Stimulated activated CD8-positive, alpha-beta memory T cell treated with anti-CD3 and anti-CD28 coated beads, Interleukin-7, amount 100 ng/mL, for 48 hours (primary cell): ENCODE data around the gene GRID1.

Source experiments
- DNase-seq, 2 donors: peaks; one replicate each; pipeline ENCODE4 v3.0.0-alpha.2; 2020; ENCODE audit warnings: low read depth in 1 of 2; ENCODE audit errors: extremely low read depth in 1 of 2

GRID1 gene

DNA sequence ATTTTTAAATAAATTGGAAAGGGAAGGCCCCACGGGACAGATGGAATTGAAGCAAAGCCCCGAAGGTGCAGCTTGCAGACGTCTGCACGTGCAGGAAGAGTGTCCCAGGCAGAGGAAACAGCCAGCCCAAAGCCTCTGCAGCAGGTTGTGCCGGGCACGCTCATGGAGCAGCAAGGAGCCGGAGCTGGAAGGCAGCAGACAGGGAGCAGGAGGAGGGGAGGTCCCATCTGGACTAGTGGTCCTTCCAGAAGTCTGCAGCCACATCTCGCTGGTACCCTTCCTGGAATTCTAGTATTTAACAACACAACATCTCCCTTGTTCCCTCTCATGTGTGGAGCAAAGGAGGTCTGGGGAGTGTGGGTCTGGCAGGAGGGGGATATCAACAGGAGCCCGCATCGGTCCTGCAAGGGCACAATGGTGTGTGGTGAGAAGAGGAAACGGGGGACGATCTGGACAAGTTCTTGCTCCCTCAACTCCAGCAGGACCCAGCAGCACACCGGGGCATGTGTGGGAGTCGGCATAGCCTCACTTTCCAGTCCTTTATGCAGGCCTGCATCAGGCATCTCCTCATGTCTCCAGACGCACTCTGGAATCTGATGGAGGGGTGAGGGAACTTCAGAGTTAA is 169.3 kb downstream of the GRID1 start:
- no peak for DNase-seq

GRCh38 chr10:86195521-86196157 is 171.0 kb downstream of the GRID1 start:
- DNase-seq: no peak

DNA sequence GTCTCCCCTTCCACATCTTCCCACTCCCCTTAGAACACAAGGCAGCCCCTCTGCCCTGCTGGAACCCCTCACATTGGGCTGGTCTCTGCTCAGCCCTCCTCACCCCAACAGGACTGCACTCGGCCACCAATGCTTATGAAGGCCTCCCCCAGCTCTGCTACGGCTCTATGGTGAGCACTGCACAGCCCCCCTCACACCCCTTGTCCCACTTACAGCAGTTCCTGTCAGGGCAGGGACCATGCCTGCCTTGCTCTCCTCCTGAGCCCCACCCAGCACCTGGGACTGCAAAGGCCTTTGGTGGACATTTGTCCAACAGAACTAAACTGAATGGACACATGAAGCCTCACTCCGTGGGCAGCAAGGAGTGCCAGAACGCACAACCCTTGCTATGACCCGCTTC is 171.9 kb downstream of the GRID1 start:
- no peak for DNase-seq

DNA sequence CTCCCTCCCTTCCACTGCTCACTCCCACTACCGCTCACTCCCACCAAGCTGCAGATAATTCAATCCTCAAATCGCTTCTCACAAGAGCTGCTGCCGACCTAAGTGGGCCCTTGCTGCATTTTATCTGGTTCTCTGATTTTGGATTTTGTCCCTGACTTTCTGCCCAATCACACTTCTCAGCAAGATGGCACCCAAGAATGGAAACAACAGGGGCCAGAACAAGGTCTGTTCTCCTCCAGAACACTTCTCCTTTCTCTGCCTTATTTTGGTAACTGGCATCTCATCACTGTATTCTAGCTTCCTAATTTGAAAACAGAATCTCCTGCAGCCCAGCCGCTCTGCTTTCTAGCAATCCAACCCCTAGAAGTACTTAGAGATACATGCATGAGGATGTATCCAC is 172.8 kb downstream of the GRID1 start:
- DNase-seq: no peak

DNA sequence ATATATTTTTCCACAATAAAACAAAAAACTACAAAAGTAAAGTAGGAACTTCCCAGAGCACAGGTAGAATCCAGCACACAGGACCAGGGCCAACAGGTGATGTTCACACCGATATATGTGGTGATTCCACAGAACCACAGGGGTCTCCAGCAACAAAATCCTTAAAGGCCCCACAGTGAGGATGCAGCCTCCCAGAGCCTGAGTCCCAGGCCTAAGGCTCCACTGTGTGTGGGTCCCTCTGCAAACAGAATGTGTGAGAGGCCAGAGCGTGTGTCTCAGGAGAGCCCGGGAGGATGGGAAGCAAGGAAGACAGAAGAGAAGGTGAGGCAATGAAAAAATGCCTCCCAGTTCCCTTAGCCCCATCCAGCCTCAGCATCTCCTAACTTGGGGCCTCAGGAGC is 173.9 kb downstream of the GRID1 start:
- DNase-seq: no peak

DNA sequence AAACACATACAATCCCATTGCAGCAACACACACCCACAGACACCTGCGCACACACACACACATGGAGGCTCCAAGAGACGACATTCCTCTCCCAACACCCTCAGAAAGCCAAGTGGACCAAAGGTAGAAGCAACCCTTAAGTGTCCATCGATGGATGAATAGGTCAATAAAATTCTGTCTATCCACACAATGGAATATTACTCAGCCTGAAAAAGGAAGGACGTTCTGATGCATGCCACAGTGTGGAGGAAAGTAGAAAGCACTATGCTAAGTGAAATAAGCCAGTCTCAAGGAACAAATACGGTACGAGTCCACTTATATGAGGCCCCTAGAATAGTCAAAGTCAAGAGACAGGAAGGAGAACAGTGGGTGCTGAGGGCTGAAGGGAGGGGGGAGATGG is 174.4 kb downstream of the GRID1 start:
- no peak for DNase-seq

DNA sequence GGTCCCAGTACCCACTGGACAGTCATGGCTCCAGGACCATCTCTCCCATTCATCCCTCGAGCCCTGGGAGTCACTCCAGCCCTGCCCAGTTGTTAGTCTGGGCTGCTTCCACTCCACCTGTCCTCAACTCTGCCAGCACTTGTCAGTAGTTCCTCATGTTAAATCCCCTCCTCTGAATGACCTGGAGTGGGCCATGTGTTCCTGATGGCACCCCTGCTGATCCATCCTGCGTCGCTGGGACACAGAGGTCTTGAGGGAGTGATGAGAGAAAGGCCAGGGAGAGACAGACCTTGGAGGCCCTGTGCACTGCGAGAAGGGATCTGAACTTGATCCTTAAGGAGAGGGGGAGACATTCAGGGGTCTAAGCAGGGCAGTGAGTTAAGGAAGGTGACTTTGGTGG is 174.9 kb downstream of the GRID1 start:
- DNase-seq: no peak

- no peak for DNase-seq
Observed at GRCh38 chr10:86191166-86191565, 175.4 kb downstream of the GRID1 start.

DNA sequence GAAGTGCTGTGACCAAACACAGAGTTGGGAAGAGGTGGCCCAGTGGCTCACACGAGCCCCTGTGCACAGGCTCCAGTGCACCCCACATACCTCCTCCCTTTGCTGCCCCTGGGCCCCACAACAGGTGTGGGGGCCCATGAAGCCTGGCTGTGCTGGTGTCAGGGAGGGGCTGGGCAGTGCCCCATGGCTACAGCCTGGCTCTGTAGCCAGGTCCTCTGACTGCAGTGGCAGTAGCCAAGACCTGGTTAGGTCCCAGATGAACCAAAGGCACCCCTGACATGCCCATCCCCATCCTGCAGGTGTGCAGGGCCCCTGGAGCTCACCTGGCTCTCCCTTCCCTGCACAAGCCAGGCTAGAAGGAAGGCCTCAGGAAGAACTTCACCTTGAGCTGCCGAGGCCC is 176.3 kb downstream of the GRID1 start:
- DNase-seq: no peak

DNA sequence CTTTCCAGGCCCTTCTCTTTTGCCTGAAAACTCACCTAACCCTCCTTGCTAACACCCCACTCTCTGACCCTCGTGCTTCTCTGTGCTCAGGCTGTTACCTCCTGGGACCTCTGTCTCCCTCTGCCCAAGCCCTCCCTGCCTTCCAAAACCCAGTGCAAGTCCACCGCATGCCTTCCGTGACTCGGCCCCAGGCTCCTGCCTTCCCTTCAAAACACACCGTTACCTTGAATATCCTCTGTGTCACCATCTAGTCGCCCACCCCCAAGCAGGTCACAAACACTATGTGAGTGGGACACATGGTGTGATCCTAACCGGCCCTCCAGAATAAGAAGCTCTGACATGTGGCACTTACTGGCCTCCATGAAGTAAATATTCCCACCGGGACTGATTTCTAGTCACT is 176.7 kb downstream of the GRID1 start:
- DNase-seq: no peak

DNA sequence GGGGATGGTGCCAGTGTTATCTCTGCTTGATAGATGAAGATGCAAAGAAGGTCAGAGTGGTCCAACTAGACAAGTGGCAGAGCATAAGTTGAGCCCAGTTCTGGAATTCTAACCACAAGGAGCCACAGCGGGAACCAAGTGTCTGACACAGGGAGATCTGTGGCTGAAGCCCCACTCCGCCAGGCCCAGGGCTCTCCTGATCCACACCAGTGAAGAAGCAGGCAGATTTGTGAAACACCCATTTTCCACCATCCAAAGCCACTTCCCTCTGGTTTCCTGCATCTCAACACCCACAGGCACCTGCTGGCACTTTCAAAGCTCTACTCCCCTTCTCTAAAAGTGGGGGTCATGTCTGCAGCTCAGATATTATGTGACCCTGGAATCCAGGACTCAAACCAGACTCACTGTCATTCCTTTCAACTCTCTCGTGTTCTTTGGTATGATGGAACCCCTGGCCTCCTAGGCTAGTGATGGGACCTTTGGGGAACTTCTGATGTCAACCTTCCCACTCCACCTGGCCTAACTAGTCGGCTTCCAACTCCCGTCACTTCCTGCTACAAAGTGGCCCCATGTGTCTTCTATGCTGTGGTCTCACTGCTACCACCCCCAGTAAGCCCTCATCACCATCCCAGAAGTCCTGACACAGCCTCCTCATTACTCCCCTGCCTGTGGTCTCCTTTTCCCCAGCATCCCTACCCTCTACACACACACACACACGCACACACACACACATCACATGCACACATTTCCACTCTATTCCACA is 177.6 kb downstream of the GRID1 start:
- no peak for DNase-seq

DNA sequence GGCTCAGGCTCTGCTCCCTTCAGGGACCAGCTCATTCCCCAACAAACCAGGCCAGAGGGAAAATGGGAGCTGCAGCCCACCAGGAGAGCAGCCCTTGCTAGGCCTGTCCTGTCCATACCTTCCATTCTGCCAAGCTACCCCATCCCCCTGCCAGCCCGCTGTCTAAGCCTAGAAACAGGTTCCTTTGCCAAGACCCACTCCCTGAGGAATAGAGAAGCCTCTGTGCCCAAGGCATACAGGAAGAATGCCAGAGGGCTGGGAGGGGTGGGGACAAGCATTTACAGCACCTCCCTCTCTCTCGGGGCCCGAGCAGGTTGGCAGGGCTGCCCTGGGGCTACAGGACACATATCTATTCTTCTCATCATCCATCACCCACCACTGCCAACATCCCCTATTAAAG is 178.3 kb downstream of the GRID1 start:
- no peak for DNase-seq

DNA sequence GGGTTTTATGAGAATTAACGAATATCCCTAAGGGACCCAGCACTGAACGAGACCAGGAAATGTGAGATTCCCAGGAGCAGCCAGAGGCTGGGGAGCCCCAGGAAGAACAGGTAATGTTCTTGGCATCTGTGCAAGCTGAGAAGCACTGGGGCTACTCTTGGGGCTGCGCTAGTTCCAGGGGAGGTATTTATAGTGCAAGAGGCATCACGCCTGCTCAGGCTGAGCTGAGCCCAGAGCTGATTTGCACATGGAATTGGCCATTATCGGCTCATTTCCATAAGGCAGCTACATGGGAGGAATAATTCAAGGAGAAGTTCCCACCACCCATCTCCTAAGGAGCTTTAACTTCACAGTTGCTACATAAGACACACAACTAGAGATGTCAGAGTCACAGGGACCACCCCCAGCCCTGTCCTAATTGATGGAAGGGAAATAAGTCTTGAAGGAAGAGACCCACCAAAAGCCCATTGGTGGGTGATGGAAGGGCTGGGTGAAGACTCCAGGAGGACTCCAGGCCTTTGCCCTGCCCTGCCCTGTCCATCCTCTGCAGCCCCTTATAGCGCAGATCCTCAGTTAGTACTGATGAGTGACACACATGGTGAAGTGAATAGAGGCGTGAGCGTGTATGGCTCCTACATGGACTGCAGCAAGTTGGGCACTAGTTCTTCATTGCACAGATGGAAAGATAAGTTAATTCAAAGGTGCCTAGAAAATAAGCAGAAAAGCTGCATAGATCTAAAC is 178.9 kb downstream of the GRID1 start:
- no peak for DNase-seq

- no peak for DNase-seq
Observed at GRCh38 chr10:86186633-86187032, 180.0 kb downstream of the GRID1 start.

DNA sequence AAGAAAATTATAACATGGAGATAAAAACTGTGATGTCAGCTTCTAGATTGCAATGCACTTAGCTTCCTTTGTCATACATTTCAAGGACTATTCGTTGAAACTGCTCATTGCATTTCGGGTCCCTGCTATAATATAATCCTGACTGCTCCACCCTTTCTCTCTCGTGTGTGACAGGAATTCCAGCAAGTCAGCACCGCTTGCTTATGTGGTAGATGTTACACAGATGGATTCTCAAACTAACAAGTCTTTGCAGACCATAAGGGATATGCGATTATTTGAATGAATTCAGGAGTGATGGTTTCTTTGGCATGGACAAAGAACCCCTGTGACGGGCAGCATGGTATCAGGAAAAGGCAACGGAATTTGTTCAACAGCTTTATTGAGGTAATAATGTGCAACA is 184.0 kb downstream of the GRID1 start:
- DNase-seq: no peak

DNA sequence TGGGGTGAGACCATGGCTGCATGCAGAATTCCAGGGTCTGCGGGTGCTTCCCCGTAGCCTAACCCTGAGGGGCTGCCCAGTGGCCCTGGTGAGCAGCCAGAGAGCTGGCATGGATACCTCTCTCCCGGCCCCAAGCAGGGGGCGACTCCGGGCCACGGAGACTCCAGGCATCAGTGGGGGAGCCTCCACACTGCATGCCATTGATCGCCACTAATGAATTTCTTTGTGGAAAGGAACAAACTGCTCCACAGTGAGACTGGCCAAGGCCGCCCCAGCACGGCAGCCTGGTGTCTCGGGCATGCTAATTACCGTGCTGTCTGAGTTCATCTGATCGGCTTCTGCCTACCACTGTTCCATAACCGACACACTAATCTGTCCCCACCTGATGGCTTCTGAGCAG is 184.4 kb downstream of the GRID1 start:
- DNase-seq: no peak

DNA sequence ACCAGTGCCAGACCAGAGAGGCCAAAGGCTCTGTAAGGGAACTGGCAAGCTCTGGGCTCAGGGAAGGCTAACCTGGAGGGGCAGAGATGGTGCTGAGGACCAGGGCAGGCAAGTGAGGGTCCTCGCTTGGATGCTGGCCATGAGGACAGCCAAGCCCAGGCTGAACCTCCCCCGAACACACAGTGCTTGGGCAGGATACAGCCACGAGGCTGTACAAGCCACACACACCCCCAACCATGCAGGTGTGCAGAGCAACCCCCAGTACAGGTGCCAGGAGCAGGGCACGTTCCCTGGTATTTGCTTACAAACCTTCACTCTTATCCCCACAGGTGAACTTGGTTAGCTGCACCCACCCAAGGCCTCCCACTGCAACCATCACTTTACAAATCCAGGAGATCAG is 185.7 kb downstream of the GRID1 start:
- no peak for DNase-seq

DNA sequence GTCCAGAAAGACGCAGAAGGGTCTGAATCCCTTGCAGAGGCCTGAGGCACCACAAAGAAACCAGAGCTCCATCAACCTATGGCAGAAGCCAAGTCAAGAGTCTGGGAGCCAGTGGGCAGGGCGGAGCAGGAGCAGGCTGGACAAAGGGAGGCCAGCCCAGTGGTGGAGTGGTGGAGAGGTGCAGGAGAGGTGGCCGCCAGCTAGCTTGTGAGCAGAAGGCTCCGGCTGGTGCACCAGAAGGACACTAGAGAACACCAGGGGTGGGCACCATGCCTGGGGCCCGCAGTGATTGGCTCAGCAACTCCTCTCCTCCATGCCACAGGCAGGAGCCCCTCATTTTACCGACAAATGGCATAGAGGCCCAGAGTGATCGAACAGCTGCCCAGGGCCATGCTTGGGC is 186.6 kb downstream of the GRID1 start:
- no peak for DNase-seq

DNA sequence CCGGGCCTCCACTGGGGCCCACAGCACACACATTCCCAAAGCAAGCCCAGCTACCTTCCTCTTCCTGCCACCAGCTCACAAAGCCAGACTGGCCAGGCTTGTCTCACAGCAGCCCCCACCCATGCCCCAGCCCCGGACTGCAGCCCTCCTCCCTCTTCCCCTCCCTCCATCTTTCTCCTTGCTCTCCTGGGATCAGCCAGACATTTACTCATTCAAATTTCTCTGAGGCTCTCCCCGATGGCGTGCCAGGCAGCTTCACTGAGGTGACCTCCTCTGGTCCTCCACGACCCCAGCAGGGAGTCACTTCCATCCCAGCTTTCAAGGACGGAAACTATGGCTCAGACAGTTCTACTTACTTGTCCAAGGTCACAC is 187.5 kb downstream of the GRID1 start:
- no peak for DNase-seq

- no peak for DNase-seq
Observed at GRCh38 chr10:86178401-86179152, 188.0 kb downstream of the GRID1 start.

GRCh38 chr10:86177537-86178155 is 188.9 kb downstream of the GRID1 start:
- DNase-seq: no peak
